NCI-H748 treated with DMSO at 0.1 percent for 48 hours (cell line): ENCODE data around the gene EP400.

ENCODE experiments used
- DNase-seq: peaks from one replicate; lab custom pipeline; 2025; lab: John Stamatoyannopoulos, UW

EP400 gene

GRCh38 chr12:131912518-131913274 is 37.0 kb upstream of the EP400 start:
- no peak for DNase-seq

- DNase-seq: no peak
These were observed 36.1 kb upstream of the EP400 start for GRCh38 chr12:131913666-131914065.

- no peak for DNase-seq
These were observed 35.5 kb upstream of the EP400 start for GRCh38 chr12:131914179-131914702.

GRCh38 chr12:131915000-131915689 is 34.6 kb upstream of the EP400 start:
- no peak for DNase-seq

- no peak for DNase-seq
These were observed 33.9 kb upstream of the EP400 start for GRCh38 chr12:131915823-131916222.

GRCh38 chr12:131916306-131917138 is 33.2 kb upstream of the EP400 start:
- no peak for DNase-seq

- no peak for DNase-seq
These were observed 32.5 kb upstream of the EP400 start for GRCh38 chr12:131917139-131917710.

- no peak for DNase-seq
These were observed 31.9 kb upstream of the EP400 start for GRCh38 chr12:131917711-131918306.

- no peak for DNase-seq
These were observed 31.3 kb upstream of the EP400 start for GRCh38 chr12:131918311-131919050.

GRCh38 chr12:131919051-131919347 is 30.7 kb upstream of the EP400 start:
- DNase-seq: no peak

- no peak for DNase-seq
These were observed 30.2 kb upstream of the EP400 start for GRCh38 chr12:131919366-131920156.

GRCh38 chr12:131920157-131920508 is 29.6 kb upstream of the EP400 start:
- DNase-seq: no peak

GRCh38 chr12:131920902-131921840 is 28.6 kb upstream of the EP400 start:
- no peak for DNase-seq

- DNase-seq: no peak
These were observed 27.6 kb upstream of the EP400 start for GRCh38 chr12:131921866-131922769.

GRCh38 chr12:131922772-131923171 is 27.0 kb upstream of the EP400 start:
- DNase-seq: no peak

- DNase-seq: no peak
These were observed 26.5 kb upstream of the EP400 start for GRCh38 chr12:131923260-131923659.

GRCh38 chr12:131927110-131928079 is 22.3 kb upstream of the EP400 start:
- no peak for DNase-seq
